H9 (cell line): ENCODE results near the gene SPAG6. TPM values are rescaled to one million over a fixed set of nuclear protein-coding genes. Genes with fewer than 3 reads are reported as not detected.

Experiments used
- DNase-seq: peaks from one replicate; pipeline ENCODE4 v3.0.0-alpha.2; 2017
- H2AFZ ChIP-seq: one replicate; pipeline ENCODE4 v1.6.1; 2013; ENCODE audit warnings: mild to moderate bottlenecking, low read length, control low read depth, moderate library complexity
- H2AK5ac ChIP-seq: 2 replicates; pipeline ENCODE4 v1.6.1; 2013; ENCODE audit warnings: low read length, control low read depth, mixed read lengths; ENCODE audit not compliant: insufficient read length
- H2BK120ac ChIP-seq: one replicate; pipeline ENCODE4 v1.6.1; 2013; ENCODE audit warnings: low read depth, mild to moderate bottlenecking, low read length, control low read depth, inconsistent platforms; ENCODE audit not compliant: poor library complexity, severe bottlenecking
- H2BK12ac ChIP-seq: 2 replicates; pipeline ENCODE4 v1.6.1; 2013; ENCODE audit warnings: low read length, control low read depth, mixed read lengths, low read depth; ENCODE audit not compliant: insufficient read length
- H2BK15ac ChIP-seq: 2 replicates; pipeline ENCODE4 v1.6.1; 2013; ENCODE audit warnings: low read depth, low read length, control low read depth
- H2BK20ac ChIP-seq: one replicate; pipeline ENCODE4 v1.6.1; 2013; ENCODE audit warnings: low read depth, mild to moderate bottlenecking, low read length, control low read depth, inconsistent platforms; ENCODE audit not compliant: poor library complexity, severe bottlenecking
- H2BK5ac ChIP-seq: 2 replicates; pipeline ENCODE4 v1.6.1; 2013; ENCODE audit warnings: low read length, control low read depth, mixed read lengths; ENCODE audit not compliant: insufficient read length
- H3K14ac ChIP-seq: 2 replicates; pipeline ENCODE4 v1.6.1; 2013; ENCODE audit warnings: low read length, control low read depth; ENCODE audit not compliant: insufficient read depth
- H3K18ac ChIP-seq: 2 replicates; pipeline ENCODE4 v1.6.1; 2013; ENCODE audit warnings: low read depth, mild to moderate bottlenecking, mixed read lengths, low read length, control low read depth; ENCODE audit not compliant: insufficient read length
- H3K23ac ChIP-seq: 2 replicates; pipeline ENCODE4 v1.6.1; 2013; ENCODE audit warnings: low read length, control low read depth, mixed read lengths, low read depth; ENCODE audit not compliant: insufficient read length
- H3K23me2 ChIP-seq: 2 replicates; pipeline ENCODE4 v1.6.1; 2013; ENCODE audit warnings: low read depth, mild to moderate bottlenecking, mixed read lengths, low read length, control low read depth; ENCODE audit not compliant: insufficient read length, poor library complexity, severe bottlenecking
- H3K27ac ChIP-seq: 2 replicates; pipeline ENCODE4 v1.5.1; 2013; ENCODE audit warnings: low read length, control low read depth, mixed read lengths, low read depth; ENCODE audit not compliant: insufficient read length
- H3K27me3 ChIP-seq: 2 replicates; pipeline ENCODE4 v1.6.1; 2013; ENCODE audit warnings: low read length, control low read depth, inconsistent platforms; ENCODE audit not compliant: insufficient read depth
- H3K4ac ChIP-seq: 2 replicates; pipeline ENCODE4 v1.6.1; 2013; ENCODE audit warnings: low read depth, mild to moderate bottlenecking, control low read depth, inconsistent platforms, low read length, moderate library complexity
- H3K4me1 ChIP-seq: 2 replicates; pipeline ENCODE4 v1.6.1; 2013; ENCODE audit warnings: low read length, control low read depth, inconsistent platforms; ENCODE audit not compliant: insufficient read depth
- H3K4me2 ChIP-seq: 2 replicates; pipeline ENCODE4 v1.6.1; 2013; ENCODE audit warnings: low read length, control low read depth, mixed read lengths; ENCODE audit not compliant: insufficient read length, insufficient read depth
- H3K56ac ChIP-seq: 2 replicates; pipeline ENCODE4 v1.6.1; 2013; ENCODE audit warnings: low read depth, mild to moderate bottlenecking, mixed read lengths, low read length, control low read depth; ENCODE audit not compliant: insufficient read length
- H3K79me1 ChIP-seq: 2 replicates; pipeline ENCODE4 v1.6.1; 2013; ENCODE audit warnings: low read depth, mild to moderate bottlenecking, moderate library complexity, low read length, control low read depth, inconsistent platforms; ENCODE audit not compliant: insufficient read depth, poor library complexity, severe bottlenecking
- H3K79me2 ChIP-seq: 2 replicates; pipeline ENCODE4 v1.6.1; 2013; ENCODE audit warnings: low read length, control low read depth, inconsistent platforms; ENCODE audit not compliant: insufficient read depth
- H3K9ac ChIP-seq: 2 replicates; pipeline ENCODE4 v1.6.1; 2013; ENCODE audit warnings: low read length, control low read depth, mixed read lengths; ENCODE audit not compliant: insufficient read length; ENCODE audit errors: extremely low read depth
- H3K9me3 ChIP-seq: one replicate; pipeline ENCODE4 v1.6.1; 2013; ENCODE audit warnings: low read depth, low read length, inconsistent platforms; ENCODE audit not compliant: control insufficient read depth
- H3T11ph ChIP-seq: one replicate; pipeline ENCODE4 v1.6.1; 2013; ENCODE audit warnings: mild to moderate bottlenecking, low read length, control low read depth, inconsistent platforms
- H4K20me1 ChIP-seq: one replicate; pipeline ENCODE4 v1.6.1; 2013; ENCODE audit not compliant: control insufficient read depth, insufficient read length, insufficient read depth
- H4K5ac ChIP-seq: 2 replicates; pipeline ENCODE4 v1.6.1; 2013; ENCODE audit warnings: low read depth, mild to moderate bottlenecking, mixed read lengths, low read length, control low read depth; ENCODE audit not compliant: insufficient read length
- H4K8ac ChIP-seq: replicated peaks from 2 replicates; pipeline ENCODE4 v1.6.1; 2013; ENCODE audit warnings: low read length, control low read depth, mixed read lengths, low read depth; ENCODE audit not compliant: insufficient read length
- H4K91ac ChIP-seq: 2 replicates; pipeline ENCODE4 v1.6.1; 2013; ENCODE audit warnings: low read depth, mild to moderate bottlenecking, moderate library complexity, mixed read lengths, low read length, control low read depth; ENCODE audit not compliant: insufficient read length
- H3K27ac Mint-ChIP-seq, 3 experiments: 2 replicates in 2 of 3; 3 replicates in 1 of 3; pipeline ENCODE4 v1.8.0; 2020 to 2021; ENCODE audit warnings: mixed read lengths in 3 of 3, mild to moderate bottlenecking in 1 of 3, moderate library complexity in 1 of 3
- H3K27me3 Mint-ChIP-seq: 2 replicates; pipeline ENCODE4 v1.8.0; 2021; ENCODE audit warnings: low read depth, mild to moderate bottlenecking, moderate library complexity, mixed read lengths
- H3K36me3 Mint-ChIP-seq, 3 experiments: 2 replicates in 2 of 3; 3 replicates in 1 of 3; pipeline ENCODE4 v1.8.0; 2020 to 2021; ENCODE audit warnings: low read depth in 3 of 3, mixed read lengths in 3 of 3; ENCODE audit not compliant: insufficient read depth in 1 of 3
- H3K4me1 Mint-ChIP-seq, 2 experiments: 2 replicates each; pipeline ENCODE4 v1.8.0; 2020; ENCODE audit warnings: mixed read lengths in 2 of 2
- H3K4me3 Mint-ChIP-seq, 2 experiments: 2 replicates in 1 of 2; 3 replicates in 1 of 2; pipeline ENCODE4 v1.8.0; 2020 to 2021; ENCODE audit warnings: mild to moderate bottlenecking in 2 of 2, mixed read lengths in 2 of 2, moderate library complexity in 1 of 2
- H3K9me3 Mint-ChIP-seq, 2 experiments: 2 replicates in 1 of 2; 3 replicates in 1 of 2; pipeline ENCODE4 v1.8.0; 2020; ENCODE audit warnings: mild to moderate bottlenecking in 2 of 2, mixed read lengths in 2 of 2, moderate library complexity in 1 of 2
- WGBS: extraction: QIAGEN DNeasy Blood & Tissue Kit; methylation state at CpG from one replicate; pipeline ENCODE4 v1.1.7; 2013; ENCODE audit warnings: missing lambda C conversion rate, low lambda C conversion rate, mixed read lengths; ENCODE audit not compliant: insufficient read length; ENCODE audit errors: extremely low coverage; 5-methylcytosine and 5-hydroxymethylcytosine counted together
- total RNA-seq: library from RNA; stranded (reverse); gene quantifications from 2 replicates; pipeline ENCODE4 v1.2.1, GENCODE V29; 2021
- TF ChIP-seq, protein P1 (sequence below): fragments of 200-600 bp; sonication (generic); conservative IDR thresholded peaks from 3 replicates; pipeline ENCODE4 v1.8.0; 2021; ENCODE audit warnings: antibody characterized with exemption, mild to moderate bottlenecking

SPAG6 gene
- total RNA-seq, 1 experiment from 2014 or later: 0.24 TPM

DNA sequence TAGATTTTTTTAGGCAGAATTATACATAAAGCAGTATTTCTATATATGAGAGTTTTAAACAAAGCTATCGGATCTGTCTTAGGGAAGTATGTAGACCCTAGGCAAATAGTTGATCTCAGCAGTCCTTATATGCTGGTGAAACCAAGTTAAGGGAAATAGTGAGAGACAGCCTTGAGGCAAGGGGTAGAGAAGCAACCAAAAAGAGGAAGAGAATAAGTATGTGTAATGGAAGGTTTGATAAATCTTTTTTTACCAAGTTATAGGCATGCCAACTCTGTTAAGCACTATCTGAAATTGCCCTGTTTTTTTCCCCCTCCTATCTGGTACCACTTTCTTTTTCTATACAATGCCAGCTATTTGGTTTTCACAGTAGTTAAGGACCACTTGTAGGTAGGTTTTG is 19.9 kb downstream of the SPAG6 start:
- H3K9me3 ChIP-seq: no peaks in the 10 kb centered on the region
- no peak overlapping the region for H4K91ac ChIP-seq
- no peak overlapping the region for H2BK5ac ChIP-seq
- no peak overlapping the region for H4K5ac ChIP-seq
- Mint-ChIP-seq H3K4me3 (no peak overlapping the region), H3K27me3 (no peaks in the 10 kb centered on the region; the same call in 1 of the 2 replicates), H3K36me3 (no peaks in the 10 kb centered on the region), H3K4me1 (no peaks in the 10 kb centered on the region), H3K9me3 (no peaks in the 10 kb centered on the region), H3K27ac (no peak overlapping the region)
- TF ChIP-seq, protein P1, sequence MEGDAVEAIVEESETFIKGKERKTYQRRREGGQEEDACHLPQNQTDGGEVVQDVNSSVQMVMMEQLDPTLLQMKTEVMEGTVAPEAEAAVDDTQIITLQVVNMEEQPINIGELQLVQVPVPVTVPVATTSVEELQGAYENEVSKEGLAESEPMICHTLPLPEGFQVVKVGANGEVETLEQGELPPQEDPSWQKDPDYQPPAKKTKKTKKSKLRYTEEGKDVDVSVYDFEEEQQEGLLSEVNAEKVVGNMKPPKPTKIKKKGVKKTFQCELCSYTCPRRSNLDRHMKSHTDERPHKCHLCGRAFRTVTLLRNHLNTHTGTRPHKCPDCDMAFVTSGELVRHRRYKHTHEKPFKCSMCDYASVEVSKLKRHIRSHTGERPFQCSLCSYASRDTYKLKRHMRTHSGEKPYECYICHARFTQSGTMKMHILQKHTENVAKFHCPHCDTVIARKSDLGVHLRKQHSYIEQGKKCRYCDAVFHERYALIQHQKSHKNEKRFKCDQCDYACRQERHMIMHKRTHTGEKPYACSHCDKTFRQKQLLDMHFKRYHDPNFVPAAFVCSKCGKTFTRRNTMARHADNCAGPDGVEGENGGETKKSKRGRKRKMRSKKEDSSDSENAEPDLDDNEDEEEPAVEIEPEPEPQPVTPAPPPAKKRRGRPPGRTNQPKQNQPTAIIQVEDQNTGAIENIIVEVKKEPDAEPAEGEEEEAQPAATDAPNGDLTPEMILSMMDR: no peak
- H3K79me1 ChIP-seq: no peaks in the 10 kb centered on the region
- H4K20me1 ChIP-seq: no peaks in the 10 kb centered on the region
- no peak overlapping the region for H3K9ac ChIP-seq
- no CpG with 5 or more reads among the region's 1 CpG for WGBS
- no peaks in the 10 kb centered on the region for H3K4me1 ChIP-seq
- no peak overlapping the region for H3T11ph ChIP-seq
- H3K4ac ChIP-seq: no peak overlapping the region
- H3K23ac ChIP-seq: no peak overlapping the region
- H3K4me2 ChIP-seq: no peak overlapping the region
- no peak overlapping the region for H2AFZ ChIP-seq
- H3K14ac ChIP-seq: no peak overlapping the region
- no peak overlapping the region for H2BK120ac ChIP-seq
- H3K18ac ChIP-seq: no peak overlapping the region
- H4K8ac ChIP-seq: no peak overlapping the region
- H3K27me3 ChIP-seq: no peaks in the 10 kb centered on the region
- H2BK20ac ChIP-seq: no peak overlapping the region
- no peaks in the 10 kb centered on the region for H3K79me2 ChIP-seq
- no peaks in the 10 kb centered on the region for H3K23me2 ChIP-seq
- no peak for DNase-seq
- H2AK5ac ChIP-seq: no peak overlapping the region
- no peak overlapping the region for H3K27ac ChIP-seq
- H3K56ac ChIP-seq: no peak overlapping the region
- H2BK12ac ChIP-seq: no peak overlapping the region
- no peak overlapping the region for H2BK15ac ChIP-seq
